ENCODE results near the gene RAMP1.
"Not testable (repeated sequence)": the region's sequence is repeated elsewhere in the genome, so short reads cannot be mapped to it uniquely, and the experiment has no call there.

RAMP1 gene

GRCh38 chr2:237863689-237864443, 4.4 kb downstream of the RAMP1 start:
- no peak for DNase-seq

GRCh38 chr2:237864444-237864931, 5.1 kb downstream of the RAMP1 start:
- DNase-seq, result no peak

DNA sequence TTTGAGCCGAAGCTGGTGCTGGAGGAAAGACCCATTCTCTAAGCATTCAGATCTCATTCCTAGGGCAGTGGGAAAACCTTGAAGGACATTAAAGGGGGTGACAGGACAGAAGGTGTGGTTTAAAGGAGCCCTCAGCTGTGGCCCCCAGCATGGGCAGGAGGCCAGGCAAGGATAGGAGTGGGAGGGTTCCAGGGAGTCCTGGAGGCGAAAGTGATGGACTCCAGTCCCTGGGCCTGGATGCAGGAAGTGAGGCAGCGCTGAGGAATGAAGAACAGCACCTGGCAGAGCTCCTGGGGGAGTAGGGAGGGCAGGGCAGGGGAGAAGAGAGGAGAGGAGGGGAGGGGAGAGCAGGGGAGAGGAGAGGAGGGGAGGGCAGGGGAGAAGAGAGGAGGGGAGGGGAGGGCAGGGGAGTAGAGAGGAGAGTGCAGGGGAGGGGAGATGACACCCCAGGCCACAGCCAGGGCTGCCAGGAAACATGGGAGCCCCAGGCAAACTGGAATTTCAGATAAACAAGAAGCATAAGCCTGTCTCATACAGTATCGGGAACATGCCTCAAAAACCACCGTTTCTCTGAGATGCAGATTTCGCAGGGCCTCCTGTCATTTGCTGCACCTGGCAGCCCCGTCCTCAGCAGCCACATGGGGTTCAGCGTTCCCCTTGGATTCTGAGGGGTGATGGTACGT, 5.7 kb downstream of the RAMP1 start:
- DNase-seq, result no peak

- no peak for DNase-seq
These were observed 6.2 kb downstream of the RAMP1 start for GRCh38 chr2:237865623-237866041.

DNA sequence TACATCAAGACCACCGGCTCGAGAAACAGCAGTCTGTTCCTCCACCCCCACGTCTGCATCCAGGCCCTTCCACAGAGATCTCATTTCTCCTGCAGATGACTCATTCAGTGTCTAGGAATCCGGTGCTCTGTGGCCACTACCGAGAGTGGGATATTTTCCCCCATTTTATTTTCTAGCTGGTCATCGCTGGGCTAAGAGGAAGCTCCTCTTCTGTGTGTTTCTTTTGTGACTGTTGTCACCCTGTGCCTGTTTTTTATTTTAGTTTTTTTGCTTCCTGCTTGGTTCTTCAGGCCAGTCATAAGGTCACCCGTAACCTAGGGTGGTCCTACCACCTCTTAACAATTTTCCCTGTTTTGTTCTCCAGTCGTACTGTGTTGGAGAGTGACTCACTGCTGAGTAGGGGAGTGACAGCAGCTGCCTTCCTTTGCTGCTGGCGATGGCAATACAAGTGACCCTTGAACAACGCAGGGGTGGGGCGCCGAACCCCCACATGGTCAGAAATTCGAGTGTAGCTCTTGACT, 6.7 kb downstream of the RAMP1 start:
- no peak for DNase-seq

GRCh38 chr2:237867465-237867864, 8.0 kb downstream of the RAMP1 start:
- no peak for DNase-seq

GRCh38 chr2:237868074-237868473, 8.7 kb downstream of the RAMP1 start:
- DNase-seq, result not testable (repeated sequence)

- no peak for DNase-seq
These were observed 9.4 kb downstream of the RAMP1 start for GRCh38 chr2:237868631-237869342.

DNA sequence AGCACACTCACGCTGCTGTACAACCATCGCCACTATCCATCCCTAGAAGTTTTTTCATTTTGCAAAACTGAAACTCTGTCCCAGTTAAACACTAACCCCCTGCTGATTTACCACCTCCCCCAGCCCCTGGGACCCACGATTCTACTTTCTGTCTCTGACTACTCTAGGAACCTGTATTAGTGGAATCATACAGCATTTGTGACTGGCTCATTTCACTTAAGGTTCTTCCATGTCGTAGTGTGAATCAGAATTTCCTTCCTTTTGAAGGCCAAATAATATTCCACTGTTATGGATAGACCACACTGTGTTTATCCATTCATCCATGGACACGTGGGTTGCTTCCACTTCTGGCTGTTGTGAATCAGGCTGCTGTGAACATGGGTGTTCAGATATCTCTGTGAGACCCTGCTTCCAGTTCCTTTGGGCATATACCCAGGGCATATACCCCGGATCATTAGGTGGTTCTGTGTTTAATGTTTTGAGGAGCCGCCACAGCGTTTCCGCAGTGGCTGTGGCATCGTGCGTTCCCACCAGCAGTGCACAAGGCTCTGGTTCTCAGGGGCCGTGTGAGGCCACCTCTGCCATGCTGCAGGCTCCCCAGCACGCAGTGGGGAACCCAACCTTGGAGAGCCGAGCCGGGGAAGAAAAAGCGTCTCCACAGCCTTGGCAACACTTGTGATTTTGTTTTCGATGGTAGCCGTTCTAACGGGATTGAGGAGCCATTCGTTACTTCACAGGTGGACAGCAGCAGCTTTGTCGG, 10.1 kb downstream of the RAMP1 start:
- no peak for DNase-seq

DNA sequence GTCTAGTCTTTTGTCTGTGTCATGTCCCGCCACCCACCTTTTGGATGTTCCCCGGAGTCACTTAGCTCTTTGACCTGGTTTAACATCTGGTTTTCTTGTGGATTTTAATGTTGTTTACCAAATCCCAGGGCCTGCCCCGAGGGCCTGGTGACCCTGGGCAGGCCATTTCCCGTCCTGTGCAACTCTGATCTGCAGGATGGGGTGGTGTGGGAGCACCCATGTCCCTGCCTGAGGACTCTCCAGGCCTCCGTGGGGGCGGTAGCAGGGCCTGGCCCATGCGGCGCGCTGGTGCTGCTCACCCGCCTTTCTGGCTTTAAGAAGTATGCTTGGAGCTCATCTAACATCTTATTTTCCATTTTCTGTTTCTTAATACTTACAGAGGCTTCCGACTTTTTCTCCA, 10.7 kb downstream of the RAMP1 start:
- no peak for DNase-seq

GRCh38 chr2:237870754-237871651, 11.6 kb downstream of the RAMP1 start:
- DNase-seq, result no peak

GRCh38 chr2:237872178-237872887, 12.9 kb downstream of the RAMP1 start:
- DNase-seq, result no peak

DNA sequence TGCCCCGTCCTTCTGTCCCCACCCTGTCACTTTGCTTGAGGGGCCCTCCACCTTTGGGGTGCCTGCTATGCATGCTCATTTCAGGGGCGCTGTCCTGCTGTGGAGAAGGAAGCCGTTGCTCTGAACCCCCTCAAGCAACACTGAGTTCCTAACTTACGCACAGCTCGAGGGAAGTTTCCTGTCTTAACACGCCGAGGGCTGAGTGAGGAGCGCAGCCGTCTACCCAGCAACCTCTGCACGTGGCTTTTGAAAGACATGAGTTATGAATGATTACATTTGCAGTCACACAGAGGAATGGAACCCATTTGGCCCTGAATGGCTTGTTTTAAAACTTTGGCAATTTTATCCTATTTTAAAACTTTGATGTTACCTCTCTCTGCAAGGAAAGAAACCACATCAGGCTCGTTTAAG, 14.0 kb downstream of the RAMP1 start:
- no peak for DNase-seq

GRCh38 chr2:237873897-237874551, 14.6 kb downstream of the RAMP1 start:
- DNase-seq, result no peak

- no peak for DNase-seq
These were observed 15.2 kb downstream of the RAMP1 start for GRCh38 chr2:237874585-237875161.

GRCh38 chr2:237875256-237876060, 16.0 kb downstream of the RAMP1 start:
- no peak for DNase-seq

DNA sequence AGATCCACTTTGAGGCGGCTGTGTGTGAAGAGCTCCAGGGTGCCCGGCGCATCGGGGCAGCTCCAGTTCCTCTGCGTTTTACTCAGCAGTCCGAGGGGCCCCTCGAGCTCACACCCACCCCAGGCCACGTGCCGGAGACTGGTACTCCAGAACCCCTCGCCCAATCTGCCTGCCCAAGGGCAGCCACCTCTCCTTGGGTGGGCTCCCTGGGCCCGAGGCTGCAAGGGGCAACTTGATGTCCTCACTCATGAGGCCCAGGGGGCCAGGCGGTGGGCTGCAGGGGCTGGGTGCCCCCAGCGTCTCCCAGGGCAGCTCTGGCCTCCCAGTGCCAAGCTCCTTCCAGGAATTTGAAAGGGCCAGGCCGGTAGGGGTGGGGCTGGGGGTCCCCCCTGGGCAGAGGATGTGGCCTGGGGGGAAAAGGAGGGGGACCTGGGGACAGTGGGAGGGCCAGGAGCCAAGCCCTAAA, 16.7 kb downstream of the RAMP1 start:
- no peak for DNase-seq

DNA sequence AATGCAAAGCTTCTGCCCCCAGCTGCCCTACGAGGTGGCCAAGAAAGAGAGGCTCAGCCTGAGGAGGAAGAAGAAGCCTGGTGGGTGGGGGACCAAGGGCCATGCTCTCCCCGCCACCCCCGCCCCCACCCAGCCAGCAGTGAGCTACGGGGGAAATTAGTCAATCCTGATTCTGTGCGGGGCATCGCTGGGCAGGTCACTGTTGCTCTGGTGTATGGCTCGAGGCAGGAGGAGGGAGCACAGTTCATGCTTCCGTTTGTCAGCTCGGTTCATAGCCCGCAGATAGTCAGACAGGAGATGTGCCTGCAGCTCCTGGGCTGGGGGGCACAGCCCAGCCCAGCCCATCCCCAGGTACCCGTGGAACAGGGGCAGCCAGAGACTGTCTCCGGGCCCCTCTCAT, 17.1 kb downstream of the RAMP1 start:
- DNase-seq, result no peak

DNA sequence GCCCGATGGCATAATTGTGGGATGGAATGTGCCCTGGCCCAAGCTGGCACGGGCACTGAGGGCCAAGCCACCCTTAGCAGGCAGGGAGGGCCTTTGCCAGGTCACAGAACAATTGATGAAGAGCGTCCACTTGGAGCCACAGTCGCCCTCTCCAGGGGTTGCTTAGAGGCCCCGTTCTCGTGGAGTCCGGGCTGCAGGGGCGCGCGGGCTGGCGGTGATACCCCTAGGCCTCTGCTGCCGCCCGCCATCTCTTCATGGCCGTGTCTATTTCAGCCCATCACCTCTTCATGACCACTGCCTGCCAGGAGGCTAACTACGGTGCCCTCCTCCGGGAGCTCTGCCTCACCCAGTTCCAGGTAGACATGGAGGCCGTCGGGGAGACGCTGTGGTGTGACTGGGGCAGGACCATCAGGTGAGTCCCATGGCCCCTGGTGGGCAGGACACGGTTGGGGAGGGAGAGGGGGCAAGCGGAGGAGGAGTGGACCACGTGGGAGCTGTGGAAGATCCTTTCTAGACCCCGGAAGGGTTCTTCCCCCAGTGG, 17.6 kb downstream of the RAMP1 start:
- DNase-seq, result no peak

Measured in COR-L47 (cell line).